Upper lobe of left lung (tissue), 4 donors: ENCODE data around the gene KLHL29.

ENCODE experiments used
- POLR2A ChIP-seq, 4 donors: fragments of 450-650 bp; IDR thresholded peaks; one replicate each; pipeline ENCODE4 v1.5.1; 2016 to 2017; ENCODE audit warnings: antibody characterized with exemption in 4 of 4, mild to moderate bottlenecking in 2 of 4
- POLR2AphosphoS5 ChIP-seq, 2 donors: sonication (generic); formaldehyde crosslinking; IDR thresholded peaks; one replicate each; pipeline ENCODE4 v1.5.1; 2017; ENCODE audit warnings: antibody characterized with exemption in 2 of 2
- TF ChIP-seq, protein P1 (sequence below), 6 experiments: fragments of 450-650 bp in 4 of 6; fragments of 200-600 bp in 2 of 6; sonication (generic) in 2 of 6; IDR thresholded peaks; one replicate each; pipeline ENCODE4 v1.5.1; 2016 to 2019; ENCODE audit warnings: antibody characterized with exemption in 6 of 6

DNA sequence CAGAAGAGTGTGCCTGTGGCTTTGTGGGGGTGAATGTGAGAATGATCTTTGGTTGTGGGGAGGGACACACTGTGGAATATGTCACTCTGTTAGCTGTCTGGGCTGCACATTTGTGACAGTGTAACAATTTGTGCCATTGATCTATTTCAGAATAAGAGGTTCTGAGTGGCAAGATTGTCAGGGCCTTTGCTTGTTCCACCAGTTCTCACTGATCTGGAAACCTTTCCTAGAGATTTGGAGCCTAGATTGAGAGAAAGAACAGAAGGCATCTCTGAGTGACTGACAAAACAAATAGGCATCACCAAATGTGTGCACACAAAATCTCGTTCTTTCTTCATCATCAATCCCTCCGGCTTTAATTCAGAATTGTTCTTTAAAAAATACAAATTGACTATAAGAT, 153.6 kb downstream of the KLHL29 start:
- TF ChIP-seq POLR2A (IDR thresholded peaks at IDR 0.05) (no peak), POLR2AphosphoS5 (IDR thresholded peaks at IDR 0.05) (no peak)
- TF ChIP-seq, protein P1, sequence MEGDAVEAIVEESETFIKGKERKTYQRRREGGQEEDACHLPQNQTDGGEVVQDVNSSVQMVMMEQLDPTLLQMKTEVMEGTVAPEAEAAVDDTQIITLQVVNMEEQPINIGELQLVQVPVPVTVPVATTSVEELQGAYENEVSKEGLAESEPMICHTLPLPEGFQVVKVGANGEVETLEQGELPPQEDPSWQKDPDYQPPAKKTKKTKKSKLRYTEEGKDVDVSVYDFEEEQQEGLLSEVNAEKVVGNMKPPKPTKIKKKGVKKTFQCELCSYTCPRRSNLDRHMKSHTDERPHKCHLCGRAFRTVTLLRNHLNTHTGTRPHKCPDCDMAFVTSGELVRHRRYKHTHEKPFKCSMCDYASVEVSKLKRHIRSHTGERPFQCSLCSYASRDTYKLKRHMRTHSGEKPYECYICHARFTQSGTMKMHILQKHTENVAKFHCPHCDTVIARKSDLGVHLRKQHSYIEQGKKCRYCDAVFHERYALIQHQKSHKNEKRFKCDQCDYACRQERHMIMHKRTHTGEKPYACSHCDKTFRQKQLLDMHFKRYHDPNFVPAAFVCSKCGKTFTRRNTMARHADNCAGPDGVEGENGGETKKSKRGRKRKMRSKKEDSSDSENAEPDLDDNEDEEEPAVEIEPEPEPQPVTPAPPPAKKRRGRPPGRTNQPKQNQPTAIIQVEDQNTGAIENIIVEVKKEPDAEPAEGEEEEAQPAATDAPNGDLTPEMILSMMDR (IDR thresholded peaks at IDR 0.05), result no peak
